Psoas muscle (tissue), 8 donors: ENCODE results near the gene PRKRA. TPM values are rescaled to one million over a fixed set of nuclear protein-coding genes. Genes with fewer than 3 reads are reported as not detected.

Experiments
- ATAC-seq, 4 donors: fragments of 200-7000 bp; cut with Tn5 transposase; one replicate each; pipeline ENCODE4 v1.9.1; 2020; ENCODE audit warnings: moderate library complexity in 3 of 4, mild to moderate bottlenecking in 2 of 4
- DNase-seq, 2 donors: peaks; one replicate each; pipeline ENCODE4 v3.0.0-alpha.2; 2020
- H3K27ac ChIP-seq: fragments of 200-600 bp; one replicate; pipeline ENCODE4 v1.8.0; 2022
- H3K27me3 ChIP-seq, 3 donors: fragments of 200-600 bp in 1 of 3; one replicate each; pipeline versions ENCODE4 v1.6.1 to v1.8.0; 2013 to 2022; ENCODE audit warnings: low read length in 2 of 3, mild to moderate bottlenecking in 2 of 3, moderate library complexity in 1 of 3; ENCODE audit not compliant: insufficient read depth in 3 of 3
- H3K36me3 ChIP-seq, 2 donors: fragments of 200-600 bp in 1 of 2; one replicate each; pipeline versions ENCODE4 v1.6.1 to v1.8.0; 2013 to 2022; ENCODE audit warnings: low read depth in 1 of 2, mild to moderate bottlenecking in 1 of 2, moderate library complexity in 1 of 2; ENCODE audit not compliant: insufficient read depth in 1 of 2
- H3K4me1 ChIP-seq: fragments of 200-600 bp; one replicate; pipeline ENCODE4 v1.8.0; 2022
- H3K4me3 ChIP-seq: fragments of 200-600 bp; one replicate; pipeline ENCODE4 v1.8.0; 2022; ENCODE audit warnings: mild to moderate bottlenecking
- H3K9me3 ChIP-seq: fragments of 200-600 bp; one replicate; pipeline ENCODE4 v1.8.0; 2022
- WGBS, 3 donors: extraction: QIAGEN DNeasy Blood & Tissue Kit; methylation state at CpG; one replicate each; pipeline versions ENCODE4 v1.1.6 to v1.1.7; 2013; 5-methylcytosine and 5-hydroxymethylcytosine counted together
- intact Hi-C, 2 donors: fragments of 100-400 bp; cut with DNase I; formaldehyde crosslinking; loops; one replicate each; pipeline versions ENCODE4 v1.11.0 to v1.14.2; 2022
- long read RNA-seq, 2 donors: library from polyadenylated mRNA; unstranded; transcript quantifications; one replicate each; pipeline ENCODE4 v2.0.0, GENCODE V29; 2021
- polyA plus RNA-seq, 3 donors: library from polyadenylated mRNA; stranded (reverse); fragments of 200-250 nt; gene quantifications; one replicate each; pipeline ENCODE4 v1.2.3, GENCODE V29; 2013
- total RNA-seq, 4 donors: library from RNA; stranded (reverse); fragmentation: NEBNext Ultra II Directional in 2 of 4; extraction: Animal tissue kit (Norgen Biotek cat#: 25700) in 2 of 4; gene quantifications; one replicate each; pipeline versions ENCODE4 v1.2.1 to v1.2.4, GENCODE V29; 2021 to 2023
- TF ChIP-seq, protein P1 (sequence below): fragments of 200-600 bp; IDR thresholded peaks from one replicate; pipeline ENCODE4 v1.8.0; 2022; ENCODE audit warnings: antibody characterized with exemption
- donor health status: healthy with polysubstance abuse.
- donor health status: DM: no; HTN: no; CAD: no; lungs with moderate emphysema.
- donor health status: Bipolar disorder and iron deficiency.
- donor health status: healthy.
- donor health status: DM: yes; HTN: yes; CAD: no.
- donor health status: DM: no; HTN: no; CAD: no.
- donor health status: DM: no; HTN: no; CAD: no.
- donor health status: DM: yes; HTN: yes; CAD: no.

The PRKRA gene
- total RNA-seq (10 to 100 TPM; 53.1 to 96.2 (median 84.8) TPM), polyA plus RNA-seq (100 to 1,000 TPM in 1 of 3 donors, 10 to 100 TPM in 2; 73.0 to 106 (median 84.1) TPM)
- long read RNA-seq, donor 1, transcript PRKRA-201 (8 exons, 1,826 nt) = major isoform, 98 of 104 reads
- long read RNA-seq, donor 1, partial matches to known transcripts = 3 of 104 reads
- long read RNA-seq, donor 1, other reads (novel, unspliced or antisense) = 3 of 104 reads
- long read RNA-seq, donor 2, transcript PRKRA-201 (8 exons, 1,826 nt) = major isoform, 225 of 253 reads
- long read RNA-seq, donor 2, partial matches to known transcripts = 3 of 253 reads
- long read RNA-seq, donor 2, other reads (novel, unspliced or antisense) = 21 of 253 reads

DNA sequence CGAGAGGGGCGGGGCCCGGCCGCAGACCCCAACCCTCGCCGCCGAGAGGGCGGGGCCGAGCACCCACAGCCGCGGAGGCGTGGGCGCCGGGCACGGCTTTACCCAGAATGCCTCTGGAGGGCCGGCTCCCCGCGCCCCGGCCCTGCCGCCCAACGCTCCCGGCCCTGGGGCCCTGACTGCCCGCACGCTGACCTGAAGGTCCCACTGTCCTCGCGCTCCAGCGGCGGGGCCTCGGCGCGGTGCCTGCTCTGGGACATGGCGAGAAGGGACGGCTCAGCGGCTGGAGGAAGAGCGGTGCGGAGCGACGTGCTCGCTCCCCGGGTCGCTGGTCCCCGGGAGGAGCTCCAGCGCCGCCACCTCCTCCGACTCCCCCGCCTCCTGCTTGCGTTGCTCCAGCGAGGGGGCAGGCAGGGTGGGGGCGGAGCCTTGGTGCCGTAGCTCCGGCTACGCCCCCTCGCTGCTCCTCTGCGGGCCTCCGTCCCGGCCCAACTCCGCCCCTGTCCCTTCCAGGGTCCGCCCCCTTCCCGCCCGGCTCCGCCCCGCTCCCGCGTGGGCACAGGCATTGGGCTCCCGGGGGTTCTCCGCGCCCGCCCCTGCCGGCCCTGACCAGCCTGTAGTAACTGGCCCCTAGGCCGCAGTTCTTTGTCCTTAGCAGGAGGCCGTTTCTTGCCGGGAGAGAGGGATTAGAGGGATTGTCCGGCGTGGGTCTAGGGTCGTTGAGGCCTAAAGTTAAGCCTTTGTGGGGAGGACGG is at the start of gene PRKRA, which contains the start of gene PJVK:
Gene PRKRA, minus strand, starts transcription at position 402 of the 752 bp plus-strand sequence. Its CDS starts 145 bp downstream, at position 257.
Gene PJVK, plus strand, starts transcription at position 605 of the 752 bp plus-strand sequence. CDS start 2,032 bp downstream, outside the sequence.
- WGBS, 3 donors = 0% methylated on average over 22 to 76 of the region's 76 CpGs
- DNase-seq (peak; percentile 98 to 99), ATAC-seq (peak; percentile 93 to 97 (median 94))
- H3K9me3 ChIP-seq = no peaks in the 10 kb centered on the region
- H3K4me3 ChIP-seq = peak within 1 kb of the TSS; percentile 97
- intact Hi-C loops = no loop called here
- peaks cover 0 to 2% (median 0%) of the 10 kb centered on the region in 3 donors for H3K27me3 ChIP-seq
- peaks cover 4 to 32% of the 10 kb centered on the region in 2 donors for H3K36me3 ChIP-seq
- peak within 1 kb of the TSS; percentile 100 for H3K27ac ChIP-seq
- TF ChIP-seq, protein P1, sequence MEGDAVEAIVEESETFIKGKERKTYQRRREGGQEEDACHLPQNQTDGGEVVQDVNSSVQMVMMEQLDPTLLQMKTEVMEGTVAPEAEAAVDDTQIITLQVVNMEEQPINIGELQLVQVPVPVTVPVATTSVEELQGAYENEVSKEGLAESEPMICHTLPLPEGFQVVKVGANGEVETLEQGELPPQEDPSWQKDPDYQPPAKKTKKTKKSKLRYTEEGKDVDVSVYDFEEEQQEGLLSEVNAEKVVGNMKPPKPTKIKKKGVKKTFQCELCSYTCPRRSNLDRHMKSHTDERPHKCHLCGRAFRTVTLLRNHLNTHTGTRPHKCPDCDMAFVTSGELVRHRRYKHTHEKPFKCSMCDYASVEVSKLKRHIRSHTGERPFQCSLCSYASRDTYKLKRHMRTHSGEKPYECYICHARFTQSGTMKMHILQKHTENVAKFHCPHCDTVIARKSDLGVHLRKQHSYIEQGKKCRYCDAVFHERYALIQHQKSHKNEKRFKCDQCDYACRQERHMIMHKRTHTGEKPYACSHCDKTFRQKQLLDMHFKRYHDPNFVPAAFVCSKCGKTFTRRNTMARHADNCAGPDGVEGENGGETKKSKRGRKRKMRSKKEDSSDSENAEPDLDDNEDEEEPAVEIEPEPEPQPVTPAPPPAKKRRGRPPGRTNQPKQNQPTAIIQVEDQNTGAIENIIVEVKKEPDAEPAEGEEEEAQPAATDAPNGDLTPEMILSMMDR = peak; percentile 20
- peaks cover 35% of the 10 kb centered on the region for H3K4me1 ChIP-seq

DNA sequence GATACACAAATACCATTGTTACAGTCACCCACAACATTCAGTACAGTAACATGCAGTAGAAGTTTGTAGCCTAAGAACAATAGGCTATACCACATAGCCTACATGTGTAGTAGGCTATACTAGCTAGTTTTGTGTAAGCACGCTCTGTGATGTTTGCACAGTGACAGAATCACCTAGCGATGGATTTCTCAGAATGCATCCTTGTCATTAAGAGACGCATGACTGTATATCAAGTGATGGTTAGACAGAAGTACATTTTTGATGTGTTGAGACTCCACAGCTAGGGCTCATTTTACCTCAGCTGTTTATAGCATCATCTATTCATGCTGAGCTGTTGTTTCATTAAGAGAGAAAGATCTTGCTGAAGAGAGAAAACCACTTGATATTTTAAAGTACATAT is 48.7 kb upstream of the PRKRA start:
- TF ChIP-seq, protein P1 = no peak
- Histone ChIP-seq H3K27me3 (no peaks in the 10 kb centered on the region), H3K4me3 (no peak overlapping the region), H3K27ac (no peak overlapping the region), H3K4me1 (no peaks in the 10 kb centered on the region), H3K36me3 (peaks cover 4 to 99% of the 10 kb centered on the region in 2 donors), H3K9me3 (no peaks in the 10 kb centered on the region)
- intact Hi-C loops = no loop called here
- WGBS, 3 donors = 97 to 99% (median 99%) methylated on average over 3 of the region's 3 CpGs
- ATAC-seq (no peak), DNase-seq (no peak)

DNA sequence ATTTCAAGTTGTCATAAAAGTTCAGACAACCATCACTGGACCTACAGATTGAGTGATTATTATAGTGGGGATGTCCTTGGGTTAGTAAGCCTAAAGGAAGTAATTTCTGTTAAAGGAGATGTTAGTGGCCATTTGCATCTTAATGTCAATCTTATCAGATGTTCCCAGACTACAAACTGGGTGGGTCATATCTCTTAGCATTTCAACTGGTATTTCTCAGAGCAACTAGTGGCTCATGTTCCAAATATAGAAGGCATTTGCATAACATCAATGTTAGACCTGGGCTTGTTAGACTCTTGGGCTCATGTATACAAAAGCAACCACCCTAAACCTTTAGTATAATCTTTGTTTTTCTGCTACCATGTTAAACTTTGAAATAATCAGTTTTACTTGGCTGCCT is 47.2 kb upstream of the PRKRA start:
- TF ChIP-seq, protein P1 = no peak
- ATAC-seq (peak; percentile 65 to 87 (median 76)), DNase-seq (no peak)
- H3K27me3 ChIP-seq = no peaks in the 10 kb centered on the region
- no peaks in the 10 kb centered on the region for H3K4me1 ChIP-seq
- no peaks in the 10 kb centered on the region for H3K9me3 ChIP-seq
- no peak overlapping the region for H3K27ac ChIP-seq
- intact Hi-C loops = no loop called here
- H3K36me3 ChIP-seq = peaks cover 12 to 99% of the 10 kb centered on the region in 2 donors
- H3K4me3 ChIP-seq = no peak overlapping the region

DNA sequence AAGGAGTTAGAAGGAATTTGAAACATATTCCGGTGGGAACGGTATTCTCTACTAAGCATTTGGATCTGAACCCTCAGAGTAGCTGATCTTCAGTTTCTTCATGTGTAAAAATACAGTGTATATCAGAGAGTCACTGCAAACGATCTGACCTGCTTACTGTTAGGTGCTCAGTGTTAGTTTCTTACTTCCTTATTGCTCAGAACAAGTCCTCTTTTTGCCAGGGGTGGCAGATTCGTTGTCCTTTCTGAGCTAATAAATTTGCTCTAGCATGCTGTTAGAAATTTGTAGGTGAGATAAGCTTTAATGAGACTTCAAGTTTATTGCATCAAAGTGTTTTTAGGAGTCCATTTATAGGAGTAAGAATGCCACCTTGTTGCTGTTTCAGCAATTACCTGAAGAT is 45.1 kb upstream of the PRKRA start:
- DNase-seq (no peak), ATAC-seq (no peak)
- Histone ChIP-seq H3K36me3 (peaks cover 10 to 99% of the 10 kb centered on the region in 2 donors), H3K27me3 (no peaks in the 10 kb centered on the region), H3K4me3 (no peak overlapping the region), H3K9me3 (no peaks in the 10 kb centered on the region), H3K4me1 (no peaks in the 10 kb centered on the region), H3K27ac (no peak overlapping the region)
- 73 to 83% (median 79%) methylated on average over 4 of the region's 4 CpGs for WGBS, 3 donors
- intact Hi-C loops = no loop called here
- TF ChIP-seq, protein P1 = no peak
